ENCODE data around the gene ZNF354C.

Gene ZNF354C

DNA sequence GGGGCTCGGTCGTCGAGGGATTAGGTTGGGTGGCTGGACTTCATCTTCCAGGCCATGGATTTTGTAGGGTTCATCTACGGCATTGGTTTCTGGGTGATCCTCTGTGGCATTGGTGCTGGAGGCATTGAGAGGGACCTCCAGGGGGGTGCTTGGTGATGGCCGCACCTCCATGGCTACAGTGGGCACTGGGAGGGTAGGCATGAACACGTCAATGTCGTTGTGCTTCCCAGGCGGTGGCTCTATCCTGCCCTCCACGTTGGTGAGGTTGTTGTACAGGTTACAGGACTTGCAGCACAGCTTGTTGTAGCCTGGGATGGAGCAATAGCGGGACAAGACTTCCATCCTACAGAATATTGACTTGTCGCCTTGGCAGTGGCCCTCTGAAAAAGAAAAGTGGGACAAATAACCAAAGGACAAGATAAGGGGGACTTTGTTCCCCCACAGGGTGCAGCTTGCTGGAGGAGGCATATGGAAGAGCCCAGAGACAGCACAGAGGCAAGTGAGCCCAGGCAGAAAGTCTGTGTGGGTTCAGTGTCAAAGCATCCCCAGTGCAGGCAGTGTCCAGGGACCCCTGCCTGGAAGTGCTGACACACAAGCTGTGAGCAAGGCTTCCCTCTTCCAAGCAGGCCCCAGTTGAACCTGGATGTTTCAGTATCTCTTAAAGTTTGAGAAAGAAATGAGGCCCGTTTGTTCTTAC, 53.9 kb downstream of the ZNF354C start:
- DNase-seq (ENCODE audit: low read depth in 2 of 2), result no peak

GRCh38 chr5:179114756-179115155, 54.6 kb downstream of the ZNF354C start:
- no peak for DNase-seq (ENCODE audit: low read depth in 2 of 2)

GRCh38 chr5:179115307-179115706, 55.1 kb downstream of the ZNF354C start:
- DNase-seq (ENCODE audit: low read depth in 2 of 2), result no peak

DNA sequence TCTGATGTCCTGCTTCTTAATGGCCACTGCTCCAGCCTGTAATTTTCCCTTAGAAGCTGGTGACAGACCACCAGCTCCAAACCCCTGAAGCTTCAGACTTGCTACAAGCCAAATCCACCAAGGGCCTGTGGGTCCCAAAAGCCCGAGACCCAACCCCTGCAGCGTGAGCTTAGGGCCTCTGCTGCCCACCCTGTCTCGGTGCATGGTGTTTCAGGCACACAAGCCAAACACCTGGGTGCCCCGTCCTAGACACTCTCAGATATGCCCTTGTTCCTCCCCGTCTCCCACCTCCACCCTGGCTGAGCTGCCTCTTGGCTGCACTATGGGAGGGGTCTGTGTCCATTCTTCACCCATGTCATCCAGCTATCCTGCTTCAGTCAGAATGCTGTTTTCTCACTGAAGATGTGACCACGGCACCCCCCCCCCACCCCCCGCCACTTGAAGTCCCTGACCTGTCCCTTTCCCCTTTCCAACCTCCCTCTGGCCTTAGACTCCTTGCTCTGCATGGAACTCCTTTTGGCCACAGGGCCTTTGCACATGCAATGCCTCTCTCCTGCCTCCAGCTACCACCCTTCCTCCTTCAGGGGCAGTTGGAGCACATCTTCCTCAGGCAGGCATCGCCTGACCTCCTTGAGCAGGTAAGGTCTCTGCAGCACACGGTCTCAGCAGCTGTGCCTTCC, 55.8 kb downstream of the ZNF354C start:
- DNase-seq (ENCODE audit: low read depth in 2 of 2), result no peak

GRCh38 chr5:179118338-179118737, 58.2 kb downstream of the ZNF354C start:
- DNase-seq (ENCODE audit: low read depth in 2 of 2), result no peak

DNA sequence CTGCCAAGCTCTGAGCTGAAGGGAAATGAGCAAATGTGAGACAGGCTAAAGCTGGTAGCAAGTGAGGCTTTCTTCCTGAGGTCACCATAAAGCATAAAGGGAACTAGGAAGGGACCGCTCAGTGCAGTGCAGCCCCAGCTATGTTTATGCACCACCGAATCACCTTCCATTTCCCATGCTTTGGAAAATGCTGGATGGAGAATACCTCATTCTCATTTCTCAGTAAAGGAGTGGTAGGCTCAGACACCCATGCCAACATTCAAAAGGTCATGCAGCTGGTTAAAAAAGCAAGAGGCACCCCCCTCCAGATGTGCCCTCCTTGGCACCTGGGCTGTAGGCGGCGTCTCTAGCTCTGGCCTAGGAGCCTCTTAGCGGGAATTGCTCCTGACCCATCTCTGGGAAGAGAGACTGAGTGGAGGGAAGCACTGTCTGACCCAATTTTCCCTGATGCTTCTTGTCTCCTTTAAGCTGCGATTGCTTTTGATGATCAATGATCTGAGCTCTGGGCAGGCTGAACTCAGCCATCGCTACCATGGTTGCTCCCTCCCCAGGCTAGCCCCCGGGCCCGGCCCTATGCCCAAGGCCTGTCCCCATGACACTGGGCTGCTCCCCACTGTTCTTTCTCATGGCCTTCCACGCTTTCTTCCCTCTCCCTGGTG, 58.7 kb downstream of the ZNF354C start:
- DNase-seq (ENCODE audit: low read depth in 2 of 2), result no peak

GRCh38 chr5:179119415-179120170, 59.4 kb downstream of the ZNF354C start:
- no peak for DNase-seq (ENCODE audit: low read depth in 2 of 2)

DNA sequence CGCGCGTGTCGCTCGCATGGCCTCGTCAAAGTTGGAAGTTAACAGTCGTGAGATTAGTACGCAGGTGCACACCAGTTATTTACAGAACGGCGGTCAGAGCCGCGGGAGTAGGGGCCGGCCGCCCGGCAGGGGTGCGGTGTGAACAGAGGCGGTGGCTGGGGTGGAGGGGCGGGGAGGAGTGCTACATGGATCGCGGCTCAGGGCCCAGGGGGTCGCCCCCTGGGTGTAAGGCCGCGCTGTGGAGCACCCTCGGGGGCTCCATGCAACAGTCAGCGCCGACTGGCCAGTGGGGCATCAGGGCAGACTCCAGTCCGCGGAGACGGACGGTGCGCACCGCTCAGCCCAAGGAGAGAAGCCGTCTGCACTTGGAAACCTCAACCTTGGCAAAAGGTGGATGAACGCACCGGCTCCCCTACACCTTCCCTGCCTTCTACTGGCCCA, 60.3 kb downstream of the ZNF354C start:
- DNase-seq (ENCODE audit: low read depth in 2 of 2), result no peak

- DNase-seq (ENCODE audit: low read depth in 2 of 2), result no peak
These were observed 60.9 kb downstream of the ZNF354C start for GRCh38 chr5:179120951-179121666.

DNA sequence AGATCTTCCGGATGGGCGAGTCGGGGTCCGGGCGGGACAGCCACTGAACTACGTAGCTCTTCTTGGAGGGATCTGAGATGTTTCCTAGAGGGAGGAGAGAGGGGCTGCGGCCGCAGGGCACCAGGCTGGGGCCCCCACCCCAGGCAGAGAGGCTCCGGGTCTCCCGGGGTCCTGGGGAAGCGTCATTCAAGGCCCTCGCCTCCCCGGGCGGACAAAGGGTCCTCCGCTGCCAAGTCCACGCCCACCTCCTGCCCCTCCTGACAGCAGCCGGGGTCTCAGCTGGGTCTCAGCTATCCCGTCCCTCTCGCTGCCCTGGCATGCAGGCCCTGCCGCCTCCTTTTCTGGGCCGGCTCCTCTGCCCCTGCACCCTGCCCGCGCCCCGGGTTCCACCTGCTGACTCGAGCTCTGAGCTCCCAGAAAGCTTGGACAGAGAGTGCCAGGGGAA, 61.5 kb downstream of the ZNF354C start:
- no peak for DNase-seq (ENCODE audit: low read depth in 2 of 2)

DNA sequence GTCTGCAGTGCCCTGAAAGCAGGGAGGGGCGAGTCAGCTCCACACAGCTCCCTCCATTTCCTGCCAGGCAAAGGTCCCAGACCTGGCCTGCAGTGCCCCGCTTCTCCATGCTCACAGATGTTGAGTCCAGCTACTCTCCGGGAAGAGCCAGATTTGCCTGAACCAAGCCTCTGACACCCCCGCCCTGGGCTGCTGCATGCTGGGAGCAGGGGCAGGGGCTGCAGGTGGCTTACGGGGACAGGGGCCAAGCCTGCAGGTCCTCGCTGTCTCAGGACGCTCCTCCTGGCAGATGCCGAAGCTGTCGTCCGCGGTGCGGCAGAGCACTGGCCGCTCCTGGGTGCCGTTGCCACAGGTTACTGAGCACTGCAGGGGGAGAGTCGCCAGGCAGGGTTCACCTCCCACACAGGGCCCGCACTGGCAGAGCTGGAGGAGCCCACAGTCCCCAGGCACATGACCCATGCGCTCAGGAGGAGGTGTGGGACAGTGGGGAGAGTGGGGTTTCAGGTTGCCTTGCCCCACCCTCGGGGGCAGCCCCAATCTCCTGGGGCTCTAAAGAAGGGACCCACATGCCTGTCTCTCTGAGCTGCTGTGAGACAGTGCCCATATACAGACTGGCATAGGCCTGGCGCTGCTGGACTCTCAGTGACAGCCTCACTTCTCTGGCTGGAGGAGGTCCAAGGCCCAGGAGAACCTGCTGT, 62.4 kb downstream of the ZNF354C start:
- DNase-seq (ENCODE audit: low read depth in 2 of 2), result no peak

DNA sequence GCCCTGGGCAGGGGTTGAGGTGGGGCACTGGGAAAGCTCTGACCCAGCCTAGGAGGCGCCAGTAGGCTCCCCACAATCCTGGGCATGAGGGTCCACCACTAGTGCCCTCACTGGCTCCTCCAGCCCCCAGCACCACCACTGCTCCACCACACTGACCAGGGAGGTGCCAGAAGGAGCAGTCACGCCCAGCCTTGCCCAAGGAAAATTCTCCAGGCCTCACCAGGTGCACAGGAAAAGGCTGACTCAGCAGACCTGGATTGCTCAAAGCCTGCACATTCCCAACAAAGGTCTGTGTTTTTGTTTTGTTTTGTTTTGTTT, 62.9 kb downstream of the ZNF354C start:
- DNase-seq (ENCODE audit: low read depth in 2 of 2), result no peak

GRCh38 chr5:179123491-179124272, 63.5 kb downstream of the ZNF354C start:
- no peak for DNase-seq (ENCODE audit: low read depth in 2 of 2)

DNA sequence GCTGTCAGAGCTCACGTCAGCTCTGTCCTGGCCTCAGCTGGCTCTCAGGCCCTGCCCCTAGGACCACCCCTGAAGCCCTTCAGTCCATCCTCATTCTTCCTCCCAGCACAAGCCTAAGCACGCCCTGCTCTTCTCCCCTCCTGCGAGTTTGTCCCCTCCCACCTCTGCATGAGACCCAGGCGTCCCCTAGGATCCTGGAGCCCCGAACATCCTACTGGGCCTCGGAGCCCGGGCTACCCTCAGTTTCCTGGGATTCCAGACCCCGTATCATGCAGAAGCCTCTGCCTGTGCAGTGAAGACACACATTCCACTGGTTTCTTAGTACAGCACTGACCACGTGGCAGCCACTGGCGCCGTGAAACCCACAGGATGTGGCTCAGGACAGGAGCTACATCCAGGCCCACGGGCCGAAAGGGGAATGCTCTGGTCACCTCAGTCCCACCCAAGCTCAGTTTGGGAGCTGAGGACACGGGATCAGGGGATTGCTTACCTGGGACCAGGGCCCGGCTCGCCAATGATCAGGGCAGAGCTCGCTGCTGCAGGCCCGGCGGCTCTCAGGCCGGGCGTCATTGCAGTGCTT, 64.2 kb downstream of the ZNF354C start:
- no peak for DNase-seq (ENCODE audit: low read depth in 2 of 2)

DNA sequence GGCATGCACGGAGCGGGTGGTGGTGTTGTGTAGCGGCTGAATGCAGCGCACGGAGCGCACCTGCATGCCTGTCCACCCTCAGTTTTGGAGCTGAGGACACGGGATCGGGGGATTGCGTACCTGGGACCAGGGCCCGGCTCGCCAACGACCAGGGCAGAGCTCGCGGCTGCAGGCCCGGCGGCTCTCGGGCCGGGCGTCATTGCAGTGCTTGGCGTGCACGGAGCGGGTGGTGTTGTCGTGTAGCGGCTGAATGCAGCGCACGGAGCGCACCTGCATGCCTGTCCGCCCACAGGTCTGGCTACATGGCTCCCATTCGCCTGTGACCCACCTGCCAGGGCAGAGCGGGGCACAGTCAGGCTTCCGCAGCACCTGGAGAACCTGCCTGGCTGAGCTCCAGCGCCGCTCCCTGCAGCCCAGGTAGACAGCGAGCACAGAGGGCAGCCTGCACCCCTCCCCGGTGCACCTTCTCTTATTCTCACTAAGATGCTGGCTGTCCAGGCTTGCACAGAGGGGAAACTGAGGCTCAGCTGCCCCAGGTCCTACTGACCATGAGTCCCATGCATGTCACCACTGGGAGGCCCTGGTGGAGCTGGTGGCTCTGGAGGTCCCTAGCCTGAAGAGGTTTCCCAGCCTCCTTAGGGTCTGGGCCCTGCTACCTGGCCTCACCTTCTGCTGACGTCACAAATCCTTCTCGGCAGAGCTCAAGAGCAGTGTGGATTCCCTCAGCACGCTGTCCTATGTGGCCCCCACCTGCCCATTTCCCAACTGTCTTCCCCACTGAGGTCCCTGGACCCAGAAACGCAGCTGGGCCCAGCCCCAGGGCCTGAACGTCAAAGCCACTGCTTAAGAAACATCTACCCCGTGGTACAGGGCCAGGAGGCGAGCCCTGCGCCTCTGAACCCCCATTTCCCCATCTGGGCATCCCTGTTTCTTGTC, 64.9 kb downstream of the ZNF354C start:
- DNase-seq (ENCODE audit: low read depth in 2 of 2), result no peak

DNA sequence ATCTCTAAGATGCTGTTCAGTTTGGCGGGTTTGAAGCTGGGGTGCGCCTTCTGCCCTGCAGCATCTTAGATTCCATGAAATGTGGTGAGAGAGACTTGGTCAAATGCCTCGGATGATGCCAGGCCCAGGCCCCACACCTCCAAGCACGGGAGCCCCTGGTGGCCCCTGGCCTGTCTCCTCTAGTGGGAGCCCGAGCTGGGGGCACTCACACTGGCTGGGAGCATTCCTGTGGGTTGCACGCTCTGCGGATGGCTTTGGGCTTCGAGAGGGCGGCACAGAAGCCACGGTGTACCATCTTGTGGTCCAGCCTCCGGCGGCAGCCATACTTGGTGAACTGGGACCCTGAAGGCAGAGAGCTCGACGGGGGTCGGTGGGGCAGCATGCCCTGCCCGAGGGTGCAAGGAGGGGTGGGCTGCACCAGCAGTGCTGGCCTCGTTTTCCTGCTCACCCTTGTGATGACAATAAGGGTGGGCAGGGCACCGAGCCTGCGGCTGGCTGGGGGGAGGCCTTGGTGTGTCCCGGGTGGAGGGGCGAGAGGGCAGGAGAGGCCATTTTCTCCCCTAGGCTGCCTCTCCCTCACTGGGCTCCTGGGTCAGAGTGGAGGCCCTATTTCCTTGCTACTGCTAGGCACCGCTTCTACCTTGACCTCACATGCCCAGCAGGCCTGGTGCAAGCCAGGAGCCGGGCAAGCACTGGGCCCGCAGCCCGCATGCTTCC, 65.8 kb downstream of the ZNF354C start:
- no peak for DNase-seq (ENCODE audit: low read depth in 2 of 2)

GRCh38 chr5:179126506-179126991, 66.4 kb downstream of the ZNF354C start:
- no peak for DNase-seq (ENCODE audit: low read depth in 2 of 2)

Data from stimulated activated CD4-positive, alpha-beta T cell treated with anti-CD3 and anti-CD28 coated beads, Interleukin-1b, Interleukin-23, amount 100 ng/mL, for 4 hours (primary cell).